ENCODE results near the gene PTTG2.

GRCh38 chr4:38004887-38005286 is 44.7 kb downstream of the PTTG2 start:
- TF ChIP-seq, protein P1, sequence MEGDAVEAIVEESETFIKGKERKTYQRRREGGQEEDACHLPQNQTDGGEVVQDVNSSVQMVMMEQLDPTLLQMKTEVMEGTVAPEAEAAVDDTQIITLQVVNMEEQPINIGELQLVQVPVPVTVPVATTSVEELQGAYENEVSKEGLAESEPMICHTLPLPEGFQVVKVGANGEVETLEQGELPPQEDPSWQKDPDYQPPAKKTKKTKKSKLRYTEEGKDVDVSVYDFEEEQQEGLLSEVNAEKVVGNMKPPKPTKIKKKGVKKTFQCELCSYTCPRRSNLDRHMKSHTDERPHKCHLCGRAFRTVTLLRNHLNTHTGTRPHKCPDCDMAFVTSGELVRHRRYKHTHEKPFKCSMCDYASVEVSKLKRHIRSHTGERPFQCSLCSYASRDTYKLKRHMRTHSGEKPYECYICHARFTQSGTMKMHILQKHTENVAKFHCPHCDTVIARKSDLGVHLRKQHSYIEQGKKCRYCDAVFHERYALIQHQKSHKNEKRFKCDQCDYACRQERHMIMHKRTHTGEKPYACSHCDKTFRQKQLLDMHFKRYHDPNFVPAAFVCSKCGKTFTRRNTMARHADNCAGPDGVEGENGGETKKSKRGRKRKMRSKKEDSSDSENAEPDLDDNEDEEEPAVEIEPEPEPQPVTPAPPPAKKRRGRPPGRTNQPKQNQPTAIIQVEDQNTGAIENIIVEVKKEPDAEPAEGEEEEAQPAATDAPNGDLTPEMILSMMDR (IDR thresholded peaks at IDR 0.05): no peak
- TF ChIP-seq POLR2A (IDR thresholded peaks at IDR 0.05): no peak
